ENCODE data around the gene MPST.

The MPST gene

GRCh38 chr22:37077802-37078448 lies 58.4 kb downstream of the MPST start:
- no peak for DNase-seq (ENCODE audit: low spot score)

GRCh38 chr22:37079158-37079557 lies 59.6 kb downstream of the MPST start:
- DNase-seq (ENCODE audit: low spot score), result no peak

Small RNAs within 50 kb of the gene (small RNA-seq; reads per million reads assigned to genes)
- 0 reads per million in 2 experiments for gene RF00019

Measured in SK-N-DZ (cell line).